Renal cortex interstitium (tissue), 3 donors: ENCODE measurements around the gene EMP1. TPM values are rescaled to one million over a fixed set of nuclear protein-coding genes. Genes with fewer than 3 reads are reported as not detected.

Experiments used
- polyA plus RNA-seq, 3 donors: library from polyadenylated mRNA; unstranded; fragments of 120-200 nt; gene quantifications; one replicate each; pipeline ENCODE4 v1.2.1, GENCODE V29; 2013; ENCODE audit not compliant: insufficient read length in 3 of 3

Gene EMP1
- polyA plus RNA-seq, 3 donors: 105 to 117 (median 114) TPM

Other genes with a start within 250 kb of the EMP1 start
- under 1 TPM; 0.33 to 0.80 (median 0.71) TPM for gene GPRC5D, start 244.6 kb upstream of the EMP1 start, polyA plus RNA-seq
- 10 to 100 TPM; 62.1 to 74.2 (median 64.6) TPM for gene HEBP1, start 196.5 kb upstream of the EMP1 start, polyA plus RNA-seq
- 10 to 100 TPM; 10.9 to 12.4 (median 12.1) TPM for gene FAM234B, start 152.3 kb upstream of the EMP1 start, polyA plus RNA-seq
- gene GSG1, start 93.1 kb upstream of the EMP1 start, polyA plus RNA-seq: under 1 TPM; 0.43 to 0.92 (median 0.58) TPM